Activated CD4-positive, alpha-beta T cell treated with anti-CD3 and anti-CD28 coated beads for 36 hours (primary cell): ENCODE results near the gene NELL1. TPM values are rescaled to one million over a fixed set of nuclear protein-coding genes. Genes with fewer than 3 reads are reported as not detected.
A peak's percentile ranks its signal among the peaks of the same experiment; 100 is the strongest.

Experiments used
- ATAC-seq: fragments of 200-7000 bp; cut with Tn5 transposase; one replicate; pipeline ENCODE4 v1.10.0; 2021; ENCODE audit warnings: mild to moderate bottlenecking, moderate library complexity
- CTCF ChIA-PET: fragments of 350-600 bp; sonication (Branson Sonifier 250); formaldehyde crosslinking; loops from one replicate; lab custom pipeline; 2021; ENCODE audit warnings: antibody characterized with exemption; lab: Charles Lee
- POLR2A ChIA-PET: fragments of 350-600 bp; sonication (Branson Sonifier 250); formaldehyde crosslinking; loops from one replicate; lab custom pipeline; 2021; ENCODE audit warnings: antibody characterized with exemption, inconsistent platforms; lab: Charles Lee
- DNase-seq: peaks from one replicate; pipeline ENCODE4 v3.0.0-alpha.2; 2020
- H3K27ac Mint-ChIP-seq: one replicate; pipeline ENCODE4 v1.8.0; 2021; ENCODE audit warnings: mixed read lengths
- H3K27me3 Mint-ChIP-seq: one replicate; pipeline ENCODE4 v1.8.0; 2021; ENCODE audit warnings: mixed read lengths
- H3K36me3 Mint-ChIP-seq: one replicate; pipeline ENCODE4 v1.8.0; 2021; ENCODE audit warnings: low read depth, mixed read lengths
- H3K4me1 Mint-ChIP-seq: one replicate; pipeline ENCODE4 v1.8.0; 2021; ENCODE audit warnings: mixed read lengths
- H3K4me3 Mint-ChIP-seq: one replicate; pipeline ENCODE4 v1.8.0; 2021; ENCODE audit warnings: mild to moderate bottlenecking, moderate library complexity, mixed read lengths
- H3K9me3 Mint-ChIP-seq: one replicate; pipeline ENCODE4 v1.8.0; 2021; ENCODE audit warnings: low read depth, mixed read lengths
- intact Hi-C, 2 experiments: fragments of 100-400 bp; cut with DNase I in 1 of 2; cut with micrococcal nuclease in 1 of 2; formaldehyde crosslinking; loops; one replicate each; pipeline versions ENCODE4 v1.14.2 to v1.15.1; 2022 to 2024; cut with DNase I, micrococcal nuclease
- total RNA-seq, 2 experiments: library from RNA; stranded (reverse); gene quantifications; one replicate each; pipeline ENCODE4 v1.2.3, GENCODE V29; 2021

Gene NELL1
- total RNA-seq: not detected

GRCh38 chr11:20668844-20669819 lies at the start of gene NELL1:
Gene NELL1, plus strand, starts transcription at chr11:20669586.
- peaks cover 62% of the 10 kb centered on the region for H3K27me3 Mint-ChIP-seq
- ATAC-seq: no peak
- H3K36me3 Mint-ChIP-seq: no peaks in the 10 kb centered on the region
- peaks cover 5% of the 10 kb centered on the region for H3K4me1 Mint-ChIP-seq
- no peak within 1 kb of the TSS for H3K4me3 Mint-ChIP-seq
- no peaks in the 10 kb centered on the region for H3K9me3 Mint-ChIP-seq
- H3K27ac Mint-ChIP-seq: no peak within 1 kb of the TSS
- CTCF ChIA-PET: no interaction called here
- intact Hi-C loops: no loop called here
- DNase-seq: peak; percentile 6
- POLR2A ChIA-PET: no interaction called here

GRCh38 chr11:20620988-20621387 lies 48.4 kb upstream of the NELL1 start:
- H3K27ac Mint-ChIP-seq: no peak overlapping the region
- H3K9me3 Mint-ChIP-seq: no peaks in the 10 kb centered on the region
- DNase-seq (no peak), ATAC-seq (no peak)
- H3K4me3 Mint-ChIP-seq: no peak overlapping the region
- intact Hi-C loops: no loop called here
- ChIA-PET CTCF (no interaction called here), POLR2A (no interaction called here)
- no peaks in the 10 kb centered on the region for H3K36me3 Mint-ChIP-seq
- peaks cover 8% of the 10 kb centered on the region for H3K27me3 Mint-ChIP-seq
- no peaks in the 10 kb centered on the region for H3K4me1 Mint-ChIP-seq

- H3K36me3 Mint-ChIP-seq: no peaks in the 10 kb centered on the region
- DNase-seq (no peak), ATAC-seq (no peak)
- H3K4me3 Mint-ChIP-seq: no peak overlapping the region
- H3K27me3 Mint-ChIP-seq: peaks cover 8% of the 10 kb centered on the region
- intact Hi-C loops: no loop called here
- ChIA-PET CTCF (no interaction called here), POLR2A (interaction anchor here (0.6 kb wide), 1 partner anchor 1089 kb away, joined by 3 read pairs; no protein-coding TSS in a partner anchor)
- no peak overlapping the region for H3K27ac Mint-ChIP-seq
- H3K9me3 Mint-ChIP-seq: no peaks in the 10 kb centered on the region
- H3K4me1 Mint-ChIP-seq: no peaks in the 10 kb centered on the region
Measured at GRCh38 chr11:20621679-20622078, 47.7 kb upstream of the NELL1 start.

DNA sequence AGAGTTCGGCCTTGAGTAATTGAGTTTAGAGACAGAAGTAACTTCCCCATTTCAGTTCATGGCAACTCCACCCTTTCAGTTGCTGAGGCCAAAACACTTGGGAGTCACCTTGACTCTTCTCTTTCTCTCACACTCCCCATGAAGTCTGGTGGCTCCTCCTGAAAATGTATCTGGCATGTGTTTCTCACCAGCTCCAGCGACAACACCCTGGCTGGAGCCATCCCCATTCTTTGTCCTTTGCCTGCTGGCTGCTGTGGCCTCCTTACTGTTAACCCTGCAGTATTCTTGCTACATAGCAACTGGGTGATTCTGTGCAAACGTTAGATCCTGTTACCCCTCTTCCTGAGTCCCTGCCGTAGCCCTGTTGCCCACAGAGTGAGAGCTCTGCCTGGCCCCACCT lies 46.1 kb upstream of the NELL1 start:
- no peaks in the 10 kb centered on the region for H3K36me3 Mint-ChIP-seq
- ChIA-PET POLR2A (no interaction called here), CTCF (interaction anchor here (0.9 kb wide), 1 partner anchor 13 kb away, joined by 4 read pairs; no protein-coding TSS in a partner anchor)
- ATAC-seq: no peak
- DNase-seq: no peak
- peaks cover 5% of the 10 kb centered on the region for H3K27me3 Mint-ChIP-seq
- no peaks in the 10 kb centered on the region for H3K9me3 Mint-ChIP-seq
- H3K4me3 Mint-ChIP-seq: no peak overlapping the region
- no peak overlapping the region for H3K27ac Mint-ChIP-seq
- no peaks in the 10 kb centered on the region for H3K4me1 Mint-ChIP-seq
- intact Hi-C loops: no loop called here

- peaks cover 3% of the 10 kb centered on the region for H3K27me3 Mint-ChIP-seq
- ATAC-seq (no peak), DNase-seq (no peak)
- intact Hi-C loops: no loop called here
- no peak overlapping the region for H3K4me3 Mint-ChIP-seq
- CTCF ChIA-PET: interaction anchor here (0.9 kb wide), 1 partner anchor 25 kb away, joined by 3 read pairs; no protein-coding TSS in a partner anchor
- no peak overlapping the region for H3K27ac Mint-ChIP-seq
- no peaks in the 10 kb centered on the region for H3K36me3 Mint-ChIP-seq
- no peaks in the 10 kb centered on the region for H3K4me1 Mint-ChIP-seq
- POLR2A ChIA-PET: no interaction called here
- no peaks in the 10 kb centered on the region for H3K9me3 Mint-ChIP-seq
Measured at GRCh38 chr11:20626279-20626678, 43.1 kb upstream of the NELL1 start.

GRCh38 chr11:20627026-20627425 lies 42.4 kb upstream of the NELL1 start:
- DNase-seq (no peak), ATAC-seq (no peak)
- Mint-ChIP-seq H3K4me1 (no peaks in the 10 kb centered on the region), H3K36me3 (no peaks in the 10 kb centered on the region), H3K9me3 (no peaks in the 10 kb centered on the region), H3K27ac (no peak overlapping the region), H3K4me3 (no peak overlapping the region), H3K27me3 (peaks cover 3% of the 10 kb centered on the region)
- intact Hi-C loops: no loop called here
- ChIA-PET POLR2A (no interaction called here), CTCF (no interaction called here)

- CTCF ChIA-PET: no interaction called here
- Mint-ChIP-seq H3K36me3 (no peaks in the 10 kb centered on the region), H3K27me3 (peaks cover 4% of the 10 kb centered on the region)
Measured at GRCh38 chr11:20627701-20628100, 41.7 kb upstream of the NELL1 start.

DNA sequence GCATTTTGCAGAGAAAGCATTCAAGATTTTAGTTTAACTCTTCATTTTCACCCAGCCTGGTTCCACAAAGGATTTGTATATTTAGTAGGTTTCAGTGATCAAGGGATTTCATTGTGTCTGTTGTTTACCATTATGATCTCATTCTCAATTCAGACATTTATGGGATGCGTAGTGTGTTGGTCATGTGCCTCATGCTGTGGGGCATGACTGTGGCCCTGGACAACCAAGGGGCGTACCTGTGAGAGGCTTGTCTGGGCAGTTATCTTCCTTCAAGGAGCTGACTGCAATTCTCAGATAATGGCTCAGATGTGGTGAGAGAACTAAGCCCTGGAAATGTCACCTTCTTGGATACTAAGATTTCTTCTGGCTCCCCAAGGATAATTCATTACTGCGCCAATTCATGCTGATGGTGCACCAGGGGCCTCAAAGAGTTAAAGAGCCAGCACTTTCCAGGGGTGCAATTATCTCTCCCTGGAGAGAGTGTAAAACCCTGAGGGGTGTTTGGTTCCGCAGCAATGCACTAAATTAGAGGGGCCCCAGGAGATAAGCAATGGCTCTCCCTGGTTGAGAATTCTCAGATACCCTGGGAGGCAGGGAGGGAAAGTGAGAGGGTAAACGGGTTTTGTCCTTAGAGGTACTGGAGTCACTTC lies 37.7 kb upstream of the NELL1 start:
- no peak overlapping the region for H3K27ac Mint-ChIP-seq
- ChIA-PET CTCF (interaction anchor here (1.0 to 1.4 kb wide), 2 partner anchors 11 to 16 kb away, joined by 3 to 6 read pairs; no protein-coding TSS in a partner anchor), POLR2A (no interaction called here)
- no peaks in the 10 kb centered on the region for H3K36me3 Mint-ChIP-seq
- peaks cover 2% of the 10 kb centered on the region for H3K27me3 Mint-ChIP-seq
- H3K9me3 Mint-ChIP-seq: no peaks in the 10 kb centered on the region
- DNase-seq: no peak
- no peak overlapping the region for H3K4me3 Mint-ChIP-seq
- no peaks in the 10 kb centered on the region for H3K4me1 Mint-ChIP-seq
- no peak for ATAC-seq
- intact Hi-C loops: no loop called here

More at GRCh38 chr11:20627701-20628100, 41.7 kb upstream of the NELL1 start:
- intact Hi-C loops: no loop called here
- Mint-ChIP-seq H3K4me3 (no peak overlapping the region), H3K9me3 (no peaks in the 10 kb centered on the region), H3K27ac (no peak overlapping the region), H3K4me1 (no peaks in the 10 kb centered on the region)
- POLR2A ChIA-PET: no interaction called here
- ATAC-seq: no peak
- no peak for DNase-seq

DNA sequence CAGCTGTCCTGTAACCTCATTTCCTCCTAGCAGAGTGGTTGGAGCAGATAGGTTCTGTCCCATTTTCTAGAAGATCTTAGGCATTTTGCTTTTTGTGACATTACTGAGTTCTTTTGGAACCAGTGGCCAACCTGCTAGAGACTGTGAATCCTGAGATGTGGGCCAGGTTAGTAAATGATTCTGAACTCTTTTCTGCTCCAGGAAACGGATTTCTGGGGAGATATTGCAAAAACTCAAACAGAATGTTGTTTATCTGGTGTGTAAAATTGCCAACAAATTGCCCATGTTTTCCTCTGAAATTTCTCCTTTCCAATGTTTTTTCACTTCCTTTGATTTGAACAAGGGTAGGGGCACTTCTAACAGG lies 37.2 kb upstream of the NELL1 start:
- Mint-ChIP-seq H3K9me3 (no peaks in the 10 kb centered on the region), H3K27ac (no peak overlapping the region), H3K4me1 (no peaks in the 10 kb centered on the region), H3K27me3 (peaks cover 2% of the 10 kb centered on the region), H3K4me3 (no peak overlapping the region), H3K36me3 (no peaks in the 10 kb centered on the region)
- POLR2A ChIA-PET: no interaction called here
- intact Hi-C loops: no loop called here
- CTCF ChIA-PET: no interaction called here
- ATAC-seq: no peak
- DNase-seq: no peak

DNA sequence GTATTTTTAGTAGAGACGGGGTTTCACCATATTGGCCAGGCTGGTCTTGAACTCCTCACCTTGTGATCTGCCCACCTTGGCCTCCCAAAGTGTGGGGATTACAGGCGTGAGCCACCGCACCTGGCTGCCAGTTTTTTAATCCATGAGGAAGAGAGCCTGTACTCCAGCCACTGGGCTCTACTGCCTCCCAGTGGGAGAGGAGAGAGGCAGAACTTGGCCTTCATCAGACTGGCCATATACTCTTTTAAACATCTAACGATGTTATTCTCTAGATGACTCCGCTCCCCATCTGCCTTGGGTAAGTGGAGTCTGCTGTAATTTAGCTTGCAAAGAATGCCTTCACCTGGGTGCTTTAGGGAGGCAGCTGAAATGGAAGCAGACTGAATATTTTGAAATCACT lies 35.3 kb upstream of the NELL1 start:
- Mint-ChIP-seq H3K9me3 (no peaks in the 10 kb centered on the region), H3K27ac (no peak overlapping the region), H3K4me3 (no peak overlapping the region), H3K36me3 (no peaks in the 10 kb centered on the region), H3K4me1 (no peaks in the 10 kb centered on the region), H3K27me3 (peaks cover 4% of the 10 kb centered on the region)
- DNase-seq (no peak), ATAC-seq (no peak)
- POLR2A ChIA-PET: no interaction called here
- intact Hi-C loops: no loop called here
- CTCF ChIA-PET: interaction anchor here (0.7 kb wide), 1 partner anchor 16 kb away, joined by 3 read pairs; no protein-coding TSS in a partner anchor

- no peaks in the 10 kb centered on the region for H3K36me3 Mint-ChIP-seq
- ChIA-PET POLR2A (no interaction called here), CTCF (interaction anchor here (0.7 kb wide), 1 partner anchor 17 kb away, joined by 3 read pairs; no protein-coding TSS in a partner anchor)
- no peak overlapping the region for H3K4me3 Mint-ChIP-seq
- ATAC-seq (no peak), DNase-seq (no peak)
- H3K27ac Mint-ChIP-seq: no peak overlapping the region
- H3K4me1 Mint-ChIP-seq: no peaks in the 10 kb centered on the region
- intact Hi-C loops: no loop called here
- H3K9me3 Mint-ChIP-seq: no peaks in the 10 kb centered on the region
- peaks cover 4% of the 10 kb centered on the region for H3K27me3 Mint-ChIP-seq
Measured at GRCh38 chr11:20634781-20635180, 34.6 kb upstream of the NELL1 start.
